CD8-positive, alpha-beta memory T cell (primary cell): ENCODE measurements around the gene SMIM34. TPM values are rescaled to one million over a fixed set of nuclear protein-coding genes. Genes with fewer than 3 reads are reported as not detected.
A peak's percentile ranks its signal among the peaks of the same experiment; 100 is the strongest.
"Not testable (repeated sequence)": the region's sequence is repeated elsewhere in the genome, so short reads cannot be mapped to it uniquely, and the experiment has no call there.

Experiments
- CTCF ChIA-PET: fragments of 350-600 bp; sonication (Branson Sonifier 250); formaldehyde crosslinking; loops from one replicate; lab custom pipeline; 2021; ENCODE audit warnings: antibody characterized with exemption; lab: Charles Lee
- POLR2A ChIA-PET: fragments of 350-600 bp; sonication (Branson Sonifier 250); formaldehyde crosslinking; loops from one replicate; lab custom pipeline; 2021; ENCODE audit warnings: antibody characterized with exemption; lab: Charles Lee
- DNase-seq, 5 donors: peaks; one replicate each; pipeline versions ENCODE4 v3.0.0 to v3.0.0-alpha.2; 2020 to 2022; ENCODE audit warnings: mixed read lengths in 1 of 5
- H3K27ac ChIP-seq: one replicate; pipeline ENCODE4 v1.7.0; 2013; ENCODE audit warnings: low read depth, mild to moderate bottlenecking, low read length, moderate library complexity
- H3K27me3 ChIP-seq: 2 replicates; pipeline ENCODE4 v1.7.0; 2013; ENCODE audit warnings: low read length, mild to moderate bottlenecking; ENCODE audit not compliant: insufficient read depth, poor library complexity, severe bottlenecking
- H3K36me3 ChIP-seq: 2 replicates; pipeline ENCODE4 v1.7.0; 2013; ENCODE audit warnings: mild to moderate bottlenecking, low read length, moderate library complexity; ENCODE audit not compliant: insufficient read depth
- H3K4me1 ChIP-seq: 2 replicates; pipeline ENCODE4 v1.7.0; 2013; ENCODE audit warnings: mild to moderate bottlenecking, low read length, moderate library complexity; ENCODE audit not compliant: insufficient read depth
- H3K4me3 ChIP-seq: 2 replicates; pipeline ENCODE4 v1.7.0; 2013; ENCODE audit warnings: mild to moderate bottlenecking, low read length
- H3K9me3 ChIP-seq: 2 replicates; pipeline ENCODE4 v1.7.0; 2013; ENCODE audit warnings: mild to moderate bottlenecking, low read length
- H3K27ac Mint-ChIP-seq, 8 donors: one replicate each; pipeline ENCODE4 v1.8.0; 2020 to 2021; ENCODE audit warnings: mixed read lengths in 8 of 8, mild to moderate bottlenecking in 6 of 8, inconsistent platforms in 3 of 8, moderate library complexity in 3 of 8
- H3K27me3 Mint-ChIP-seq, 2 donors: one replicate each; pipeline ENCODE4 v1.8.0; 2020 to 2021; ENCODE audit warnings: mixed read lengths in 2 of 2, mild to moderate bottlenecking in 1 of 2, moderate library complexity in 1 of 2
- H3K36me3 Mint-ChIP-seq, 3 donors: one replicate each; pipeline ENCODE4 v1.8.0; 2020 to 2021; ENCODE audit warnings: mixed read lengths in 3 of 3, inconsistent platforms in 1 of 3, mild to moderate bottlenecking in 1 of 3
- H3K4me1 Mint-ChIP-seq, 3 donors: one replicate each; pipeline ENCODE4 v1.8.0; 2020 to 2021; ENCODE audit warnings: mixed read lengths in 3 of 3, inconsistent platforms in 1 of 3, mild to moderate bottlenecking in 1 of 3
- H3K4me3 Mint-ChIP-seq, 7 donors: one replicate each; pipeline ENCODE4 v1.8.0; 2020 to 2021; ENCODE audit warnings: mixed read lengths in 7 of 7, mild to moderate bottlenecking in 6 of 7, moderate library complexity in 4 of 7, inconsistent platforms in 2 of 7
- H3K9me3 Mint-ChIP-seq, 5 donors: one replicate each; pipeline ENCODE4 v1.8.0; 2020 to 2022; ENCODE audit warnings: mixed read lengths in 5 of 5, mild to moderate bottlenecking in 3 of 5, moderate library complexity in 2 of 5, inconsistent platforms in 1 of 5
- polyA plus RNA-seq: library from polyadenylated mRNA; unstranded; fragments of 300-500 nt; fragmentation: Illumina TruSeq; gene quantifications from one replicate; pipeline ENCODE4 v1.2.3, GENCODE V29; 2021
- total RNA-seq, 2 experiments: library from RNA; stranded (reverse); gene quantifications; one replicate each; pipeline ENCODE4 v1.2.3, GENCODE V29; 2021

The SMIM34 gene
- total and polyA plus RNA-seq, 3 experiments from 2014 or later: not detected

GRCh38 chr21:34383724-34384415 is 39.9 kb downstream of the SMIM34 start:
- H3K36me3 Mint-ChIP-seq, H3K36me3 ChIP-seq, H3K27me3 Mint-ChIP-seq, H3K27ac ChIP-seq, POLR2A ChIA-PET, CTCF ChIA-PET, H3K27ac Mint-ChIP-seq, H3K4me1 ChIP-seq, DNase-seq, H3K9me3 Mint-ChIP-seq, H3K4me1 Mint-ChIP-seq, H3K4me3 ChIP-seq, H3K4me3 Mint-ChIP-seq, H3K9me3 ChIP-seq, H3K27me3 ChIP-seq: not testable (repeated sequence)

- H3K9me3 Mint-ChIP-seq, H3K4me1 ChIP-seq, H3K4me3 ChIP-seq, H3K27ac Mint-ChIP-seq, H3K27me3 ChIP-seq, H3K4me1 Mint-ChIP-seq, DNase-seq, POLR2A ChIA-PET, H3K36me3 Mint-ChIP-seq, H3K9me3 ChIP-seq, H3K27me3 Mint-ChIP-seq, H3K4me3 Mint-ChIP-seq, H3K36me3 ChIP-seq, CTCF ChIA-PET, H3K27ac ChIP-seq: not testable (repeated sequence)
Observed at GRCh38 chr21:34383138-34383537, 40.6 kb downstream of the SMIM34 start.

GRCh38 chr21:34375619-34375972 is 48.2 kb downstream of the SMIM34 start:
- H3K4me3 ChIP-seq, H3K36me3 Mint-ChIP-seq, H3K4me1 Mint-ChIP-seq, DNase-seq, H3K27ac ChIP-seq, CTCF ChIA-PET, H3K27me3 ChIP-seq, H3K9me3 ChIP-seq, H3K36me3 ChIP-seq, H3K4me3 Mint-ChIP-seq, POLR2A ChIA-PET, H3K27me3 Mint-ChIP-seq, H3K27ac Mint-ChIP-seq, H3K9me3 Mint-ChIP-seq, H3K4me1 ChIP-seq: not testable (repeated sequence)

- not testable (repeated sequence) for H3K36me3 Mint-ChIP-seq
Observed at GRCh38 chr21:34374940-34375618, 48.7 kb downstream of the SMIM34 start, which contains the start of gene SMIM11. SMIM11 (plus strand) TSS chr21:34375507; CDS start chr21:34379505, 3,998 bp downstream.

GRCh38 chr21:34374462-34374861 is 49.3 kb downstream of the SMIM34 start:
- H3K9me3 ChIP-seq, H3K27me3 ChIP-seq, H3K9me3 Mint-ChIP-seq, H3K27ac ChIP-seq, DNase-seq, H3K27ac Mint-ChIP-seq, H3K4me3 ChIP-seq, CTCF ChIA-PET, H3K36me3 ChIP-seq, POLR2A ChIA-PET, H3K4me1 ChIP-seq, H3K4me3 Mint-ChIP-seq, H3K4me1 Mint-ChIP-seq, H3K36me3 Mint-ChIP-seq: not testable (repeated sequence)
- H3K27me3 Mint-ChIP-seq: peaks cover 3 to 12% of the 10 kb centered on the region in 2 donors

More at GRCh38 chr21:34374940-34375618, 48.7 kb downstream of the SMIM34 start, which contains the start of gene SMIM11:
- H3K27ac ChIP-seq, H3K4me1 Mint-ChIP-seq, H3K27ac Mint-ChIP-seq, H3K9me3 Mint-ChIP-seq, POLR2A ChIA-PET, CTCF ChIA-PET, H3K27me3 ChIP-seq, DNase-seq, H3K27me3 Mint-ChIP-seq, H3K36me3 ChIP-seq, H3K4me3 ChIP-seq, H3K4me1 ChIP-seq, H3K4me3 Mint-ChIP-seq, H3K9me3 ChIP-seq: not testable (repeated sequence)

GRCh38 chr21:34372321-34372720 is 51.4 kb downstream of the SMIM34 start:
- H3K4me1 ChIP-seq: no peaks in the 10 kb centered on the region
- Mint-ChIP-seq H3K27me3 (peaks cover 7 to 21% of the 10 kb centered on the region in 2 donors), H3K4me3 (peak overlapping the region in 1 of 7 donors; percentile 77), H3K36me3 (no peaks in the 10 kb centered on the region), H3K4me1 (no peaks in the 10 kb centered on the region), H3K27ac (no peak overlapping the region), H3K9me3 (no peaks in the 10 kb centered on the region)
- no peak overlapping the region for H3K4me3 ChIP-seq
- no peaks in the 10 kb centered on the region for H3K9me3 ChIP-seq
- H3K27ac ChIP-seq: no peak overlapping the region
- H3K27me3 ChIP-seq: no peaks in the 10 kb centered on the region
- CTCF ChIA-PET: interaction anchor here (1.7 kb wide), 1 partner anchor 10 kb away, joined by 6 read pairs; no protein-coding TSS in a partner anchor
- H3K36me3 ChIP-seq: no peaks in the 10 kb centered on the region
- DNase-seq: no peak
- POLR2A ChIA-PET: no interaction called here

- Histone ChIP-seq H3K4me3 (no peak overlapping the region), H3K36me3 (no peaks in the 10 kb centered on the region), H3K27ac (no peak overlapping the region), H3K4me1 (no peaks in the 10 kb centered on the region), H3K9me3 (no peaks in the 10 kb centered on the region), H3K27me3 (no peaks in the 10 kb centered on the region)
- H3K27me3 Mint-ChIP-seq: peaks cover 9 to 21% of the 10 kb centered on the region in 2 donors
- no peak for DNase-seq
- H3K4me1 Mint-ChIP-seq: no peaks in the 10 kb centered on the region
- CTCF ChIA-PET: interaction anchor here (1.7 kb wide), 1 partner anchor 8 kb away, joined by 7 read pairs; no protein-coding TSS in a partner anchor
- H3K36me3 Mint-ChIP-seq: no peaks in the 10 kb centered on the region
- no peaks in the 10 kb centered on the region for H3K9me3 Mint-ChIP-seq
- no peak overlapping the region for H3K4me3 Mint-ChIP-seq
- no peak overlapping the region for H3K27ac Mint-ChIP-seq
- POLR2A ChIA-PET: no interaction called here
Observed at GRCh38 chr21:34369741-34370140, 54.0 kb downstream of the SMIM34 start.
